Neuronal stem cell (in vitro differentiated cells): ENCODE data around the gene ZBTB20.

Experiments used
- DNase-seq: peaks from one replicate; pipeline ENCODE4 v3.0.0-alpha.2; 2013; ENCODE audit warnings: low spot score
- H2AFZ ChIP-seq: one replicate; pipeline ENCODE4 v1.6.1; 2013; ENCODE audit warnings: mild to moderate bottlenecking, low read length, inconsistent platforms
- H2AK5ac ChIP-seq: 2 replicates; pipeline ENCODE4 v1.6.1; 2013; ENCODE audit warnings: low read depth, mild to moderate bottlenecking, inconsistent platforms, low read length, moderate library complexity, mixed read lengths
- H2BK120ac ChIP-seq: 2 replicates; pipeline ENCODE4 v1.6.1; 2013; ENCODE audit warnings: low read depth, mild to moderate bottlenecking, inconsistent platforms, low read length, moderate library complexity, mixed read lengths
- H2BK12ac ChIP-seq: one replicate; pipeline ENCODE4 v1.6.1; 2013; ENCODE audit warnings: low read length, inconsistent platforms
- H2BK15ac ChIP-seq: 2 replicates; pipeline ENCODE4 v1.6.1; 2013; ENCODE audit warnings: mild to moderate bottlenecking, low read length, inconsistent platforms, mixed read lengths
- H2BK5ac ChIP-seq: one replicate; pipeline ENCODE4 v1.6.1; 2013; ENCODE audit warnings: inconsistent platforms, mild to moderate bottlenecking, low read length, moderate library complexity
- H3K14ac ChIP-seq: one replicate; pipeline ENCODE4 v1.6.1; 2013; ENCODE audit warnings: low read length, inconsistent platforms
- H3K18ac ChIP-seq: 2 replicates; pipeline ENCODE4 v1.6.1; 2013; ENCODE audit warnings: low read length, inconsistent platforms
- H3K23ac ChIP-seq: 2 replicates; pipeline ENCODE4 v1.6.1; 2013; ENCODE audit warnings: low read depth, mild to moderate bottlenecking, mixed read lengths, low read length, inconsistent platforms; ENCODE audit not compliant: poor library complexity
- H3K27ac ChIP-seq: replicated peaks from 3 replicates; pipeline ENCODE4 v1.5.1; 2013; ENCODE audit warnings: low read length, inconsistent platforms
- H3K27me3 ChIP-seq, 3 experiments: 2 replicates each; pipeline ENCODE4 v1.6.1; 2013; ENCODE audit warnings: low read length in 3 of 3, mild to moderate bottlenecking in 2 of 3, inconsistent platforms in 1 of 3, low read depth in 1 of 3, mixed read lengths in 1 of 3, moderate library complexity in 1 of 3; ENCODE audit not compliant: control insufficient read depth in 3 of 3, insufficient read depth in 3 of 3
- H3K36me3 ChIP-seq, 2 donors: replicated peaks in 1 of 2; 2 replicates each; pipeline ENCODE4 v1.6.1; 2013; ENCODE audit warnings: low read length in 2 of 2; ENCODE audit not compliant: control insufficient read depth in 2 of 2, insufficient read depth in 2 of 2
- H3K4ac ChIP-seq: 2 replicates; pipeline ENCODE4 v1.6.1; 2013; ENCODE audit warnings: inconsistent platforms, mild to moderate bottlenecking, low read length, moderate library complexity
- H3K4me1 ChIP-seq, 2 donors: 1 replicate in 1 of 2; 2 replicates in 1 of 2; pipeline ENCODE4 v1.6.1; 2013; ENCODE audit warnings: low read length in 2 of 2, low read depth in 1 of 2; ENCODE audit not compliant: control insufficient read depth in 2 of 2, insufficient read depth in 1 of 2
- H3K4me2 ChIP-seq: one replicate; pipeline ENCODE4 v1.6.1; 2013; ENCODE audit warnings: mild to moderate bottlenecking, low read length, inconsistent platforms; ENCODE audit not compliant: insufficient read depth, poor library complexity, severe bottlenecking
- H3K4me3 ChIP-seq, 2 donors: 2 replicates each; pipeline ENCODE4 v1.5.1; 2013; ENCODE audit warnings: low read length in 2 of 2, mild to moderate bottlenecking in 2 of 2, inconsistent platforms in 1 of 2, moderate library complexity in 1 of 2
- H3K79me1 ChIP-seq: one replicate; pipeline ENCODE4 v1.6.1; 2013; ENCODE audit warnings: low read depth, mild to moderate bottlenecking, inconsistent platforms, low read length, moderate library complexity
- H3K9ac ChIP-seq: one replicate; pipeline ENCODE4 v1.6.1; 2013; ENCODE audit warnings: mild to moderate bottlenecking, low read depth, low read length, inconsistent platforms; ENCODE audit not compliant: poor library complexity
- H3K9me3 ChIP-seq, 2 donors: replicated peaks in 1 of 2; 2 replicates each; pipeline versions ENCODE3 to v1.6.1; 2013; ENCODE audit warnings: low read length in 2 of 2, mild to moderate bottlenecking in 2 of 2, inconsistent platforms in 1 of 2, low read depth in 1 of 2, mixed read lengths in 1 of 2, moderate library complexity in 1 of 2; ENCODE audit not compliant: control insufficient read depth in 2 of 2, insufficient read depth in 1 of 2
- H4K8ac ChIP-seq: one replicate; pipeline ENCODE4 v1.6.1; 2013; ENCODE audit warnings: low read depth, mild to moderate bottlenecking, inconsistent platforms, low read length, moderate library complexity
- H4K91ac ChIP-seq: one replicate; pipeline ENCODE4 v1.6.1; 2013; ENCODE audit warnings: low read length, low read depth, mild to moderate bottlenecking, inconsistent platforms; ENCODE audit not compliant: poor library complexity
- WGBS, 2 donors: extraction: QIAGEN DNeasy Blood & Tissue Kit; methylation state at CpG; one replicate each; pipeline ENCODE4 v1.1.7; 2013; ENCODE audit warnings: missing lambda C conversion rate in 2 of 2, mixed read lengths in 1 of 2; ENCODE audit not compliant: insufficient read length in 2 of 2, insufficient replicate concordance in 1 of 2; ENCODE audit errors: extremely low coverage in 2 of 2; 5-methylcytosine and 5-hydroxymethylcytosine counted together

ZBTB20 gene

DNA sequence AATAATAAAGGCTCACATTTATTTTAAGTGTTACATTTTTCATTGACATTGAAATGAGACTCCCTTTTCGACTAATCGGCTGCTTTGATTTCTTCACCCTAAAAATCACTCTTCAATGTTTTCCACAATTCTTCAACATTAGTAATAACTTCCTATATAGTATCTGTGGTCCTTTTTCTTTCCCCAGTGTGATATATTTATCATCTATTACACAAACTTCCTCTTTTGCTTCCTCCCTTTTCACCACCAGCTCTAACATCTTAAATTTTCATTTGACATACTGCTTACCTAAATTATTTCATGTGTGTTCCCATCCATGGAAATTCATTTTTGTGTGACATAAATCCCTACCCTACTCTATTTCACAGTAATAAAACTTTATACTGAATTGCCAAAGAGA is 608.9 kb downstream of the ZBTB20 start:
- no CpG with 5 or more reads among the region's 2 CpGs for WGBS, 2 donors
- no peak overlapping the region for H3K4ac ChIP-seq
- no peaks in the 10 kb centered on the region for H3K36me3 ChIP-seq
- no peak overlapping the region for H2AK5ac ChIP-seq
- no peak overlapping the region for H4K91ac ChIP-seq
- H3K14ac ChIP-seq = no peak overlapping the region
- H2BK12ac ChIP-seq = no peak overlapping the region
- H3K23ac ChIP-seq = no peak overlapping the region
- DNase-seq = no peak
- H3K4me2 ChIP-seq = no peak overlapping the region
- H3K27me3 ChIP-seq = no peaks in the 10 kb centered on the region
- H3K4me3 ChIP-seq = no peak overlapping the region
- H3K9ac ChIP-seq = no peak overlapping the region
- no peak overlapping the region for H2BK15ac ChIP-seq
- H3K79me1 ChIP-seq = no peaks in the 10 kb centered on the region
- no peak overlapping the region for H2AFZ ChIP-seq
- H3K4me1 ChIP-seq = peaks cover 0 to 2% of the 10 kb centered on the region in 2 donors
- H3K18ac ChIP-seq = no peak overlapping the region
- no peak overlapping the region for H2BK120ac ChIP-seq
- H3K9me3 ChIP-seq = no peaks in the 10 kb centered on the region
- no peak overlapping the region for H2BK5ac ChIP-seq
- no peak overlapping the region for H3K27ac ChIP-seq
- no peak overlapping the region for H4K8ac ChIP-seq

DNA sequence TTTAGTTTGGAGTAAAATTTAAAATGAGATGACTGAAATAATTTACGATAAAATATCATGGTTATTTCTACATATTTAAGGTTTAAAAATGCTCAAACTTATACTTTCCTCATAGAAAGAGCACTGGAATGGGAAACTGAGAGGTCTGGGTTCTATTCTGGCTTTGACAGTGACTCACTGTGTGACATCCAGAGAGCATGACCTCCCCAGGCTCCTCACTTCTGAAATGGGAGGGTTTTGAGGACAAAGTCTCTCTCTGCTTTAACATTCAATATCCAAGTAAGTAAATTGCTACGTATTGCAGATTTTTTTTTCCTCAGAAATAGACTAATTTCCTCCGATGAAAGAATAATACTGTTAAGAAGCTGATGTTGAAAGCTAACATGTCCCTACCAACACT is 618.6 kb downstream of the ZBTB20 start:
- H2BK12ac ChIP-seq = no peak overlapping the region
- H3K4me1 ChIP-seq = no peaks in the 10 kb centered on the region
- WGBS, 2 donors = no CpG with 5 or more reads among the region's 3 CpGs
- H3K27me3 ChIP-seq = no peaks in the 10 kb centered on the region
- H2AK5ac ChIP-seq = no peak overlapping the region
- no peak overlapping the region for H3K14ac ChIP-seq
- no peaks in the 10 kb centered on the region for H3K36me3 ChIP-seq
- no peak overlapping the region for H2BK5ac ChIP-seq
- no peak for DNase-seq
- no peak overlapping the region for H3K4ac ChIP-seq
- H3K9me3 ChIP-seq = no peaks in the 10 kb centered on the region
- H3K27ac ChIP-seq = no peak overlapping the region
- H2AFZ ChIP-seq = no peak overlapping the region
- H3K18ac ChIP-seq = no peak overlapping the region
- H3K23ac ChIP-seq = no peak overlapping the region
- H2BK15ac ChIP-seq = no peak overlapping the region
- H3K4me2 ChIP-seq = no peak overlapping the region
- no peaks in the 10 kb centered on the region for H3K79me1 ChIP-seq
- H4K91ac ChIP-seq = no peak overlapping the region
- H3K9ac ChIP-seq = no peak overlapping the region
- H4K8ac ChIP-seq = no peak overlapping the region
- H3K4me3 ChIP-seq = no peak overlapping the region
- no peak overlapping the region for H2BK120ac ChIP-seq

- H3K23ac ChIP-seq = no peak overlapping the region
- WGBS, 2 donors = no CpG with 5 or more reads among the region's 1 CpG
- no peak overlapping the region for H3K9ac ChIP-seq
- no peak overlapping the region for H3K27ac ChIP-seq
- H3K4me1 ChIP-seq = no peaks in the 10 kb centered on the region
- no peak overlapping the region for H3K4me2 ChIP-seq
- H3K9me3 ChIP-seq = no peaks in the 10 kb centered on the region
- H4K8ac ChIP-seq = no peak overlapping the region
- H2BK12ac ChIP-seq = no peak overlapping the region
- no peak overlapping the region for H2BK15ac ChIP-seq
- no peak overlapping the region for H3K4me3 ChIP-seq
- H3K14ac ChIP-seq = no peak overlapping the region
- no peak overlapping the region for H3K4ac ChIP-seq
- H3K79me1 ChIP-seq = no peaks in the 10 kb centered on the region
- no peaks in the 10 kb centered on the region for H3K27me3 ChIP-seq
- no peak overlapping the region for H2AFZ ChIP-seq
- no peak overlapping the region for H2BK5ac ChIP-seq
- no peak overlapping the region for H2BK120ac ChIP-seq
- H3K18ac ChIP-seq = no peak overlapping the region
- no peak overlapping the region for H2AK5ac ChIP-seq
- DNase-seq = no peak
- H3K36me3 ChIP-seq = no peaks in the 10 kb centered on the region
- no peak overlapping the region for H4K91ac ChIP-seq
Observed at GRCh38 chr3:114527036-114527644, 619.9 kb downstream of the ZBTB20 start.

DNA sequence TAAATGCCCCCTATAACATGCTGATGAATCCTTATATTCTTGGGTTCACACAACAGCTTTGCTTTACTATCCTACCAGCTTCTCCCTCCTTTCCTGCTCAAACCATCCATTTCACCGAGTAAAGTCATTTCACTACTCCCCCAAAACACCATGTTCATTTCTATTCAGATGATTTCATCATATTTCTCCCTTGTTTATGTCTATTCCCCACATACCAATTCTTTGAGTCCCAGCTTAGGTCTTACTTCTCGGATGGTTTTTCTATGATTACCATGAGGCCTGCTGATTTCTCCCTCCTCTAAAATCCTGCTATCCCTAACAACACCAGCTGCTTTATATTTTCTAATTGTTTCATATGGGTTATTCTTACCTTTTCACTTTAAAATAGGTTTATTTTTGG is 621.8 kb downstream of the ZBTB20 start:
- Histone ChIP-seq H2AFZ (no peak overlapping the region), H2BK5ac (no peak overlapping the region), H2AK5ac (no peak overlapping the region), H3K4ac (no peak overlapping the region), H4K8ac (no peak overlapping the region), H3K14ac (no peak overlapping the region), H2BK12ac (no peak overlapping the region), H3K36me3 (no peaks in the 10 kb centered on the region), H4K91ac (no peak overlapping the region), H3K18ac (no peak overlapping the region), H3K23ac (no peak overlapping the region), H3K27ac (no peak overlapping the region), H3K4me1 (no peaks in the 10 kb centered on the region), H2BK120ac (no peak overlapping the region), H2BK15ac (no peak overlapping the region), H3K27me3 (no peaks in the 10 kb centered on the region), H3K4me3 (no peak overlapping the region), H3K9me3 (no peaks in the 10 kb centered on the region), H3K4me2 (no peak overlapping the region), H3K79me1 (no peaks in the 10 kb centered on the region), H3K9ac (no peak overlapping the region)
- DNase-seq = no peak
- WGBS, 2 donors = no CpG with 5 or more reads among the region's 2 CpGs
